Smooth muscle cell (in vitro differentiated cells): ENCODE data around the gene FSTL5. TPM values are rescaled to one million over a fixed set of nuclear protein-coding genes. Genes with fewer than 3 reads are reported as not detected.
"Not testable (repeated sequence)": the region's sequence is repeated elsewhere in the genome, so short reads cannot be mapped to it uniquely, and the experiment has no call there.

ENCODE experiments used
- DNase-seq: peaks from one replicate; lab custom pipeline; 2025; ENCODE audit not compliant: unreplicated experiment; lab: John Stamatoyannopoulos, UW
- H2AFZ ChIP-seq: fragments of 200-600 bp; sonication (generic); 2 replicates; pipeline ENCODE4 v1.6.0; 2016; ENCODE audit warnings: antibody characterized with exemption, low read depth, mild to moderate bottlenecking
- H3F3A ChIP-seq: fragments of 200-600 bp; sonication (generic); 2 replicates; pipeline ENCODE4 v1.6.0; 2017; ENCODE audit warnings: antibody characterized with exemption, low read depth
- H3K27ac ChIP-seq: fragments of 200-600 bp; sonication (generic); 2 replicates; pipeline ENCODE4 v1.5.1; 2016; ENCODE audit warnings: low read depth, mild to moderate bottlenecking
- H3K27me3 ChIP-seq: fragments of 200-600 bp; sonication (generic); 2 replicates; pipeline ENCODE4 v1.6.1; 2016; ENCODE audit warnings: low read depth, mild to moderate bottlenecking
- H3K36me3 ChIP-seq: fragments of 200-600 bp; sonication (generic); 2 replicates; pipeline ENCODE4 v1.5.1; 2016; ENCODE audit warnings: low read depth
- H3K4me1 ChIP-seq: fragments of 200-600 bp; sonication (generic); 2 replicates; pipeline ENCODE4 v1.5.1; 2016; ENCODE audit warnings: low read depth
- H3K4me2 ChIP-seq: fragments of 200-600 bp; sonication (generic); 2 replicates; pipeline ENCODE4 v1.6.0; 2016; ENCODE audit warnings: mild to moderate bottlenecking
- H3K4me3 ChIP-seq: fragments of 200-600 bp; sonication (generic); 2 replicates; pipeline ENCODE4 v1.5.1; 2016; ENCODE audit warnings: mild to moderate bottlenecking
- H3K79me2 ChIP-seq: fragments of 200-600 bp; sonication (generic); 2 replicates; pipeline ENCODE4 v1.6.0; 2016; ENCODE audit warnings: low read depth, mild to moderate bottlenecking
- H3K9ac ChIP-seq: fragments of 200-600 bp; sonication (generic); 2 replicates; pipeline ENCODE4 v1.6.0; 2016; ENCODE audit warnings: low read depth
- H3K9me3 ChIP-seq: fragments of 200-600 bp; sonication (generic); replicated peaks from 2 replicates; pipeline ENCODE4 v1.5.1; 2016; ENCODE audit warnings: low read depth
- H4K20me1 ChIP-seq: fragments of 200-600 bp; sonication (generic); 2 replicates; pipeline ENCODE4 v1.6.0; 2016; ENCODE audit warnings: low read depth
- WGBS: methylation state at CpG from one replicate; pipeline ENCODE4 v1.1.7; 2016; ENCODE audit warnings: low lambda C conversion rate; 5-methylcytosine and 5-hydroxymethylcytosine counted together
- polyA plus RNA-seq: library from polyadenylated mRNA; unstranded; fragments of >200 nt; fragmentation: Nextera tagmentation; extraction: Ambion mirVana; gene quantifications from 2 replicates; pipeline ENCODE4 v1.2.1, GENCODE V29; 2016
- total RNA-seq: library from RNA; depleted of rRNA; stranded (reverse); fragments of >200 nt; gene quantifications from 2 replicates; pipeline ENCODE4 v1.2.3, GENCODE V29; 2014
- TF ChIP-seq, protein P1 (sequence below): fragments of 200-600 bp; sonication (generic); IDR thresholded peaks from 2 replicates; pipeline ENCODE4 v1.5.1; 2017; ENCODE audit warnings: borderline replicate concordance, mild to moderate bottlenecking, antibody characterized with exemption; ENCODE audit not compliant: insufficient read depth, poor library complexity, severe bottlenecking

FSTL5 gene
- total and polyA plus RNA-seq, 2 experiments from 2014 or later, result 0.04 TPM; not detected in 1

DNA sequence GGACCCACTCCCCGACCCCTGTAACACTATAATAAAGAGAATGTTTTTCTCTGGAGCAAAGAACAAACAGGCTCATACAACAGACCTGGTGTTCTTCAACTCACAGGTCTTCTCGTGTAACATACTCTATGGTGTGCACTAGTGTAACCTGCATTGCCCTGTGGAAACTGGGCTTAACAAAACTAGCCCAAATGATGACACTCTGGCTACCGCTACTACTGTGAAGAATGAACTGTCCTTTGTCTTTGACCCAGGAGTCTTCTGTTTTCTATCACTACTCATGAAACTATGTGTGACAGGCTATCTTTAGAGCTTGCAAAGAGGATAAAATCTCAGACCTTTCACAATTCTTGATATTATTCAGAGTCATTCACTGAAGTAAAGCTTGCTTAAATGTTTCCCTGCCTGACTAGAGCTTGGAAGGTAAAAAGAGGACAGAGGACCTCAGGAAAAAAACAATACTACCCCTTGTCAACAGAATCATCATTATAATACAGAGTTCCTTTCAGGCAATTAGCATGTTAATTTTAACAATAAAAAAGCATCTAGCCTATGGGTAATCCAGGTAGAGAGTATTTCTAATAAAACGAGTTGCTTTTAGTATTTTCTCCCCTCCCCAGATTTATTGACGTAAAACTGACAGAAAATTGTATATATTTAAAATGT lies 59.2 kb downstream of the FSTL5 start:
- Histone ChIP-seq H3K4me3 (no peak overlapping the region), H4K20me1 (no peaks in the 10 kb centered on the region), H3K9me3 (no peaks in the 10 kb centered on the region), H3K4me1 (no peaks in the 10 kb centered on the region), H2AFZ (no peak overlapping the region), H3K79me2 (no peaks in the 10 kb centered on the region), H3K4me2 (no peak overlapping the region), H3K27me3 (no peaks in the 10 kb centered on the region), H3K27ac (no peak overlapping the region), H3K36me3 (no peaks in the 10 kb centered on the region), H3F3A (no peaks in the 10 kb centered on the region), H3K9ac (no peak overlapping the region)
- TF ChIP-seq, protein P1, sequence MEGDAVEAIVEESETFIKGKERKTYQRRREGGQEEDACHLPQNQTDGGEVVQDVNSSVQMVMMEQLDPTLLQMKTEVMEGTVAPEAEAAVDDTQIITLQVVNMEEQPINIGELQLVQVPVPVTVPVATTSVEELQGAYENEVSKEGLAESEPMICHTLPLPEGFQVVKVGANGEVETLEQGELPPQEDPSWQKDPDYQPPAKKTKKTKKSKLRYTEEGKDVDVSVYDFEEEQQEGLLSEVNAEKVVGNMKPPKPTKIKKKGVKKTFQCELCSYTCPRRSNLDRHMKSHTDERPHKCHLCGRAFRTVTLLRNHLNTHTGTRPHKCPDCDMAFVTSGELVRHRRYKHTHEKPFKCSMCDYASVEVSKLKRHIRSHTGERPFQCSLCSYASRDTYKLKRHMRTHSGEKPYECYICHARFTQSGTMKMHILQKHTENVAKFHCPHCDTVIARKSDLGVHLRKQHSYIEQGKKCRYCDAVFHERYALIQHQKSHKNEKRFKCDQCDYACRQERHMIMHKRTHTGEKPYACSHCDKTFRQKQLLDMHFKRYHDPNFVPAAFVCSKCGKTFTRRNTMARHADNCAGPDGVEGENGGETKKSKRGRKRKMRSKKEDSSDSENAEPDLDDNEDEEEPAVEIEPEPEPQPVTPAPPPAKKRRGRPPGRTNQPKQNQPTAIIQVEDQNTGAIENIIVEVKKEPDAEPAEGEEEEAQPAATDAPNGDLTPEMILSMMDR, result no peak
- 58% methylated on average over 5 of the region's 5 CpGs for WGBS
- no peak for DNase-seq

DNA sequence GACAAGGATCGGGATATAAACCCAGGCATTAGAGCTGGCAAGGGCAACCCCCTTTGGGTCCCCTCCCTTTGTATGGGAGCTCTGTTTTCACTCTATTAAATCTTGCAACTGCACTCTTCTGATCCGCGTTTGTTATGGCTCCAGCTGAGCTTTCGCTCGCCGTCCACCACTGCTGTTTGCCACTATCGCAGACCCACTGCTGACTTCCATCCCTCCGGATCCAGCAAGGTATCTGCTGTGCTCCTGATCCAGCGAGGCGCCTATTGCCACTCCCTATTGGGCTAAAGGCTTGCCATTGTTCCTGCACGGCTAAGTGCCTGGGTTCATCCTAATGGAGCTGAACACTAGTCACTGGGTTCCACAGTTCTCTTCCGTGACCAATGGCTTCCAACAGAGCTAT lies 59.9 kb downstream of the FSTL5 start:
- H3K36me3 ChIP-seq, result not testable (repeated sequence)

DNA sequence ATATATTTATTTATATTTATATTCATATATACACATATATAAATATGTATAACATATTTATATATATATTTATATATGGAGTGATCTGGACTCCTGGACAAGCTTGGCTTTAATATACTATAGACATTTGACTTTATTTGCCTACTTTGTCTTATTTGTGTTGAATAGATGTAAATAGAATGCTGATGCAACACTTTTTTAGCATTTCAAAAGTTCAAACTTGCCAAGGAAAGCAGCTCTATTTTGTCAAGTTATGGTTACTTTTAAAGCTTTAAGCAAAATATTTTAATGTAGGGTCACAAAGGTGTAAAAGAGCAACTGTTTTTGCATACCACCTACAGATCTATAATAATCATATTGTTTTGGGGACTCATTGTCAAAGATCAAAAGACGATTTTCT lies 61.1 kb downstream of the FSTL5 start:
- Histone ChIP-seq H3F3A (no peaks in the 10 kb centered on the region), H3K79me2 (no peaks in the 10 kb centered on the region), H3K36me3 (no peaks in the 10 kb centered on the region), H3K9me3 (no peaks in the 10 kb centered on the region), H2AFZ (no peak overlapping the region), H4K20me1 (no peaks in the 10 kb centered on the region), H3K4me2 (no peak overlapping the region), H3K27ac (no peak overlapping the region), H3K9ac (no peak overlapping the region), H3K4me3 (no peak overlapping the region), H3K4me1 (no peaks in the 10 kb centered on the region), H3K27me3 (no peaks in the 10 kb centered on the region)
- WGBS, result 81% methylated on average over 1 of the region's 1 CpG
- DNase-seq, result no peak
- TF ChIP-seq, protein P1, result no peak

More for the DNA sequence above, 59.9 kb downstream of the FSTL5 start:
- 94% methylated on average over 12 of the region's 12 CpGs for WGBS
- H4K20me1 ChIP-seq, H3K4me2 ChIP-seq, H3K9me3 ChIP-seq, H3F3A ChIP-seq, H3K27me3 ChIP-seq, H3K9ac ChIP-seq, H3K4me3 ChIP-seq, H3K27ac ChIP-seq, DNase-seq, H3K79me2 ChIP-seq, H3K4me1 ChIP-seq, H2AFZ ChIP-seq: not testable (repeated sequence)

DNA sequence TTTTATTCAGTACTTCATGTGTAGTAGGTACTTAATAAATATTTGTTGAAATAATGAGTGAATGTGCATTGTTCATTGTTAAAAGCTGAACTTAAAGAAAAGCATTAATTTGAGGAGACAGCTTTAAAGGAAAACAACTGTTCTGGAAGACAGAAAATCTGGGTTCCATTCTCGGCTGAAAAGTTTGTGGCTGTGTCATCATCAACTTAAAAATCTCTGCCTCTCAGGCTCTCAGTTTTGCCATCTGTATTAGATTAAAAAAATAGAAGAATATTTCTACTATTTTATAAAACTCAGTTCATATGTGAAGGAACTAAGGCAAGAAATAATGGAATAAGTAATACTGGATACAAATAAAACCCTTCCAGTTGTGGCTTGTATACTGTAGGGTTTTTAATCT lies 62.5 kb downstream of the FSTL5 start:
- H3K36me3 ChIP-seq, result no peaks in the 10 kb centered on the region
- no peak overlapping the region for H3K4me3 ChIP-seq
- no peak for DNase-seq
- H3K4me2 ChIP-seq, result no peak overlapping the region
- no peaks in the 10 kb centered on the region for H3K4me1 ChIP-seq
- WGBS, result 55% methylated on average over 1 of the region's 1 CpG
- H3F3A ChIP-seq, result no peaks in the 10 kb centered on the region
- H3K27me3 ChIP-seq, result no peaks in the 10 kb centered on the region
- H2AFZ ChIP-seq, result no peak overlapping the region
- H3K9ac ChIP-seq, result no peak overlapping the region
- no peak overlapping the region for H3K27ac ChIP-seq
- TF ChIP-seq, protein P1, result no peak
- no peaks in the 10 kb centered on the region for H3K9me3 ChIP-seq
- no peaks in the 10 kb centered on the region for H4K20me1 ChIP-seq
- no peaks in the 10 kb centered on the region for H3K79me2 ChIP-seq
